ENCODE results near the gene ACP2.

Gene ACP2

DNA sequence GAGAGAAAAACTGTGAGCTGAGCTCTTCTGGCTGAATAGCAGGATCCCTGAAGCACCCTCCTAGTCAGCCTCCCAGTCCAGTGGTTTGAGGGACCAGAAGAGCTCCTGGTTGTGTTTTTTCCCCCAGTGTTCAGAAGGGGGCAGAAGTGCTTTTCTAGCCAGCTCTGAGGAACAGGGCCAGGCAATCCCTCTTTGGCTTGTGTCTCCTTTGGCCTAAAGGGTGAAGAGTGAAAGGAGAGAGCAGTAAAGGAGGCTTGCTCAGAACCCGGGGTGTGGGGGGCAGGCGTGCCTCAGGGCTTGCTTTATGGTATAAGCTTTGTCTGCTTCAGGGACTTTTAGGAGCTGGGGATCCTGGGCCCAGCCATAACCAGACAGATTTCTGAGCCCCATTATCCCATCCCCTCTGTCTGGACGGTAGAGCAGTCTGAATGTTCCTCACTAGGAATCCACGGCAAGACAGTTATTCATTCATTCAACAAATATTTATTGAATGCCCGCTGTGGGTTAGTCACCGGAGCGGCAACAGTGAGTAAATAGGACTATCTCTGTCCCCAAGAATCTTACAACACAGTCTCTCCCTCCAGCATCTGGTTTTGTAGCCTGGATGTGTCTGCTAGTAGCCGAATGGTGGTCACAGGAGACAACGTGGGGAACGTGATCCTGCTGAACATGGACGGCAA is 14.5 kb downstream of the ACP2 start:
- H4K20me1 ChIP-seq = no peaks in the 10 kb centered on the region
- no peak overlapping the region for H3K27ac ChIP-seq
- H3K27me3 ChIP-seq = no peaks in the 10 kb centered on the region
- H3K9ac ChIP-seq = no peak overlapping the region
- no peak for TF ChIP-seq Cebpa-rat (IDR thresholded peaks at IDR 0.05)
- H3K36me3 ChIP-seq = peaks cover 96% of the 10 kb centered on the region
- H3K4me1 ChIP-seq = peaks cover 7% of the 10 kb centered on the region
- H3K4me2 ChIP-seq = no peak overlapping the region
- H3K4me3 ChIP-seq = no peak overlapping the region
- H3K9me3 ChIP-seq = no peaks in the 10 kb centered on the region

DNA sequence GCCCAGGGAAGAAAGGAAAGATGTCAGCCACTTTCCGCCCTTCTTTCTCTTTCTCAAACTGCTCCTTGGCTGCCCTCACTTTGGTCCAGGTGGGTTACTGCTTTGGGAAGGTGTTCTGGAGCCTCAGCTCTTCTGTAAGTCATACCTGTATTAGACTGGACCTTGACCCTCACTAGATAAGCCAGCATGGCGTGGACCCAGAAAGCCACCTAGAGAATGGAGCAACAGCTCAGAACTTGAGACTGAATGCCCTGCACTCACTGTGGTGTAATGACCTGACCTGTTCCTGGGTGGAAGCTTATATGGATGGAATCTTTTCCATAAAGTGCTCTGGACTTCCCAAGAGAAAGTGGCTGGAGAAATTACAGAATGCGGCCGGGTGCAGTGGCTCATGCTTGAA is 15.6 kb downstream of the ACP2 start:
- Histone ChIP-seq H3K27ac (no peak overlapping the region), H3K9me3 (no peaks in the 10 kb centered on the region), H3K4me1 (no peaks in the 10 kb centered on the region), H3K4me3 (no peak overlapping the region), H3K27me3 (no peaks in the 10 kb centered on the region), H3K36me3 (peaks cover 96% of the 10 kb centered on the region), H4K20me1 (no peaks in the 10 kb centered on the region), H3K9ac (no peak overlapping the region), H3K4me2 (no peak overlapping the region)
- no peak for TF ChIP-seq Cebpa-rat (IDR thresholded peaks at IDR 0.05)

DNA sequence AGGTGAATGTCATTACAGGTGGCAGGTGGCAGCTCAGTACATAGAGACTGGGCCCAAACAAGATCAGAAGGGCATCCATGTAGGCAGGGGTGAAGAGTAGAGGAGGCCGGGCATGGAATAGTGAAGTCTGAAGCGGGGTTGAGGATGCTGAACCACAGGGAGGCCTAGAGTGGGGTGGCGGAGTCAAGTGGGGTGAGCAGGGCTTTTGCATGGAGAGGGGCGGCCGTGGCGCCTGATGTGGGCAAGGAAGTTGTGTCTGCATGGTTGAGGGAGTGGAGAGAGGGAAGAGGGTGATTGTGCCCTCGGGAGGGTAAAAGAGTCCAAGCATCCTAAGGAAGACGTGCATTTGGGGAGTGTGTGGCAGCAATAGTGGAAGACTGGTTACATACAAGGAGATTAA is 19.5 kb downstream of the ACP2 start:
- H3K27ac ChIP-seq = no peak overlapping the region
- no peaks in the 10 kb centered on the region for H3K27me3 ChIP-seq
- no peaks in the 10 kb centered on the region for H3K4me1 ChIP-seq
- TF ChIP-seq Cebpa-rat (IDR thresholded peaks at IDR 0.05) = no peak
- no peak overlapping the region for H3K4me3 ChIP-seq
- peaks cover 94% of the 10 kb centered on the region for H3K36me3 ChIP-seq
- no peak overlapping the region for H3K4me2 ChIP-seq
- no peak overlapping the region for H3K9ac ChIP-seq
- H3K9me3 ChIP-seq = no peaks in the 10 kb centered on the region
- H4K20me1 ChIP-seq = 0 out of 2 replicates have a peak, but pooled peaks cover 5% of the 10 kb centered on the region

DNA sequence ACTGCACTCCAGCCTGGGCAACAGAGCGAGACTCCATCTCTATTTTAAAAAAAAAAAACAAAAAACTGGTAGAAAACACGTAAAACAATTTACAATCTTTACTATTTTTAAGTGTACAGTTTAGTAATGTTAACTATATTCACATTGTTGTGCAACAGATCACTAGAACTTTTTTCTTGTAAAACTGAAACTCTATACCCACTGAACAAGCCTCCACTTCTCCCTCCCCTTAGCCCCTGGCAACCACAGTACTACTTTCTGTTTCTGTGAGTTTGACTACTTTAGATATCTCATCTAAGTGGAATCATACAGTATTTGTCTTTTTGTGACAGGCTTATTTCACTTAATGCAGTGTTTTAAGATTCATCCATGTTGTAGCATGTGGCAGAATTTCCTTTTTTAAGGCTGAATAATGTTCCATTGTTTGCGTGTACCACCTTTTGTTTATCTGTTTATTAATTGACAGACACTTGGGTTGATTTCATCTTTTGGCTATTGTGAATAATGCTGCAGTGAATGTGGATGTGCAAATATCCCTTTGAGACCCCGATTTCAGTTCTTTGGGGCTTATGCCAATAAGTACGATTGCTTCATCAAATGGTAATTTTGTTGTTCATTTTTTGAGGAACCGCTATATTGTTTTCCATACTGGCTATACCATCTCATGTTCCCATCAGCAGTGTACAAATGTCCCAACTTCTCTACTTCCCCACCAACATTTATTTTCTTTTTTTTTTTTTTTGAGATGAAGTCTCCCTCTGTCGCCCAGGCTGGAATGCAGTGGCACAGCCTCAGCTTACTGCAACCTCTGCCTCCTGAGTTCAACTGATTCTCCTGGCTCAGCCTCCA is 22.8 kb downstream of the ACP2 start:
- H3K4me1 ChIP-seq = no peaks in the 10 kb centered on the region
- no peak overlapping the region for H3K4me3 ChIP-seq
- TF ChIP-seq Cebpa-rat (IDR thresholded peaks at IDR 0.05) = no peak
- H3K9me3 ChIP-seq = no peaks in the 10 kb centered on the region
- no peaks in the 10 kb centered on the region for H3K27me3 ChIP-seq
- H3K27ac ChIP-seq = no peak overlapping the region
- peaks cover 96% of the 10 kb centered on the region for H3K36me3 ChIP-seq
- no peak overlapping the region for H3K9ac ChIP-seq
- H4K20me1 ChIP-seq = 0 out of 2 replicates have a peak, but pooled peaks cover 5% of the 10 kb centered on the region
- H3K4me2 ChIP-seq = no peak overlapping the region

DNA sequence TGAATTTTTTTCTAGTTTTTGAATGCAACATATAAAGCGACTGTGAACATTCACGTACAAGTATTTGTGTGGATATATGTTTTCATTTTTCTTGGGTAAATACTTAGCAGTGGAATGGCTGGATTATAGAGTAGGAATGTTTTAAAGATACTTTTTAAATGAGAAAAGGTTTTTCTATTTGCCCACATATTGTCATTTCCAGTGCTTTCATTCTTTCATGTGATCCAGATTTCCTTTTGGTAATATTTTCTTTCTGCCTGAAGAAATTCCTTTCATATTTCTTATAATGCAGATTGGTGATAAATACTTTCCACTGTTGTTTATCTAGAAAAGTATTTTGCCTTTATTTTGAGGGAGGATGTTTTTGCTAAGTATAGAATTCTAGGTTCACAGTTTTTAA is 25.9 kb downstream of the ACP2 start:
- Histone ChIP-seq H3K4me2 (no peak overlapping the region), H4K20me1 (0 out of 2 replicates have a peak, but pooled peaks cover 5% of the 10 kb centered on the region), H3K27me3 (no peaks in the 10 kb centered on the region), H3K36me3 (peaks cover 95% of the 10 kb centered on the region), H3K9ac (no peak overlapping the region), H3K4me3 (no peak overlapping the region), H3K27ac (no peak overlapping the region), H3K9me3 (no peaks in the 10 kb centered on the region), H3K4me1 (peaks cover 17% of the 10 kb centered on the region)
- TF ChIP-seq Cebpa-rat (IDR thresholded peaks at IDR 0.05) = no peak

DNA sequence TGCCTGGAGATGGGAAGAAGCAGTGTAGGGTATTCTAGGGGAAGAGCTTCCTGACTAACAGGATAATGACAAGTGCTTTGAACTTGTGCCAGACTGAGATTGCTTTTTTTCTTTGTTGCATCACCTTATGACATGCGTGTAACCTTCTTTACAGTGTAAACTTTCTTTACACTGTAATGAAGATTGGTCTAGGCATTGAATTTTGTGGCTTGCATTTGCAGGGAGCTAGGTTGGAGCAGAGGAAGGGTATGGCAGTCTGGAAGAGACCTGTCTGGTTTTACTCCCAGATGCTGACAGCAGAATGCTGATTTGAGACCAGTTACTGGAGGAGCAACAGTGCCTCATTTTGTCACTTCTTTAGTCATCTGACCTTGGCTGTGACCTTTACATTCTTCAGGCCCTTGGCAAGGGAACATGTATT is 28.2 kb downstream of the ACP2 start:
- H3K27ac ChIP-seq = no peak overlapping the region
- H3K4me1 ChIP-seq = peaks cover 32% of the 10 kb centered on the region
- H4K20me1 ChIP-seq = no peaks in the 10 kb centered on the region
- no peaks in the 10 kb centered on the region for H3K27me3 ChIP-seq
- H3K4me3 ChIP-seq = no peak overlapping the region
- H3K9me3 ChIP-seq = no peaks in the 10 kb centered on the region
- no peak overlapping the region for H3K4me2 ChIP-seq
- TF ChIP-seq Cebpa-rat (IDR thresholded peaks at IDR 0.05) = no peak
- no peak overlapping the region for H3K9ac ChIP-seq
- H3K36me3 ChIP-seq = peaks cover 76% of the 10 kb centered on the region

DNA sequence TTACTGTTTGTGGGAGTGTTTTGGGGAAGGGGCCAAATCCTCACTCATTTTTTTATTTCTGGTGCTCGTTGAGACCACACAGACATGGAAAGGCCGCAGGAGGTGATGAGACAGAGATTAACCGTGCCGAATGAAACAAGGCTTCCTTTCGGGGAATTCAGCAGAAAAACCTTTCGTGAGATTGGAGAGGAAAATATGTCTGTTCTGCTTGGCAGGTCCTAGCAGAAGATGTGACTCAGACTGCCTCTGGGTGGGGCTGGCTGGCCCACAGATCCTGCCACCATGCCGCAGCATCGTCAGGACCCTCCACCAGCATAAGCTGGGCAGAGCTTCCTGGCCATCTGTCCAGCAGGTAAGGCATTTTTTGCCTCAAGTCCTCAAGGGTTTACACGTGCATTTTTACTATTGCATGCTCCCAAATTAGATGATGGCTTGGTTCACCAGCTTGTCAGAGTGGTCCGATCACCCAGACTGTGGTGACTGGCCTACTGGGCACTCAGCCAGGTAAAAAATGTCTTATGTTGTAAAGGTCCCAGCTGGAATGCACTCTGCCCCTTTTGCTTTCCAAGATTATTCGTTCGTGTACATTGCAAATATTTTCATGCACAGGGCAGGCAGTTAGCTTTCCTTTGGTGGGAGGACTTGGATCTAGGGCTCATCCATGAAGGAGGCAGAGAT is 32.4 kb downstream of the ACP2 start:
- TF ChIP-seq Cebpa-rat (IDR thresholded peaks at IDR 0.05) = no peak
- H3K4me3 ChIP-seq = peak overlapping the region; percentile 78
- H3K36me3 ChIP-seq = peaks cover 38% of the 10 kb centered on the region
- H3K27ac ChIP-seq = peak overlapping the region; percentile 91
- peaks cover 41% of the 10 kb centered on the region for H3K4me1 ChIP-seq
- H3K27me3 ChIP-seq = no peaks in the 10 kb centered on the region
- H4K20me1 ChIP-seq = no peaks in the 10 kb centered on the region
- H3K9me3 ChIP-seq = no peaks in the 10 kb centered on the region
- H3K4me2 ChIP-seq = peak overlapping the region; percentile 97
- H3K9ac ChIP-seq = peak overlapping the region; percentile 86

DNA sequence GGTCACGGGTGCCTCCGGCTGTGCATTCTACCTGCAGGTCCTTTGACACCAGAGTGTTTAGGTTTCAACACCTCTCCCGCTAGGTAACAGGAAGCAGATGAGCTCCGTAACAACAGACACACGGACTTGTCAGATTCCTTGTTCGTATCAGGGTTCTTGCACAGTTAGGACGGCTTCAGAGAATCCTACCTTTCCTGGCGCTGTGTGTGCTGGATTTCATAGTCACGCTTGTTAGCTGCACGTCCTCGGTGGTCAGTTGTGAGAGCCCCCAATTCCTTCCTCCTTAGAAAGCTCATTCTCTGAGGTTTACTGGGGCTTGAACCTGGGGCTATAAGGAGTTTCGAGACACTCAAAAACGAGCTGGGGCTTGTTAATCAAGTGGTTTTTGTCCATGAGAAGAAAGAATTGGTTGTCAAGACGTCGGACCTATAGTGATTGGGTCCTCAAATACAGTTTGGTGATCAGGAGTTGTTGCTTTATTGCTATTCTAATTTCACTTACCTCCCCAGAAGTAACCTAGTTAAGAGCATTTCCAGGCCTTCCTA is 33.2 kb downstream of the ACP2 start:
- Histone ChIP-seq H3K27me3 (no peaks in the 10 kb centered on the region), H3K9me3 (no peaks in the 10 kb centered on the region), H3K4me3 (peak overlapping the region; percentile 78), H3K36me3 (peaks cover 30% of the 10 kb centered on the region), H3K4me2 (peak overlapping the region; percentile 97), H3K27ac (peak overlapping the region; percentile 91), H3K4me1 (peaks cover 41% of the 10 kb centered on the region), H3K9ac (peak overlapping the region; percentile 86), H4K20me1 (no peaks in the 10 kb centered on the region)
- TF ChIP-seq Cebpa-rat (IDR thresholded peaks at IDR 0.05) = no peak

DNA sequence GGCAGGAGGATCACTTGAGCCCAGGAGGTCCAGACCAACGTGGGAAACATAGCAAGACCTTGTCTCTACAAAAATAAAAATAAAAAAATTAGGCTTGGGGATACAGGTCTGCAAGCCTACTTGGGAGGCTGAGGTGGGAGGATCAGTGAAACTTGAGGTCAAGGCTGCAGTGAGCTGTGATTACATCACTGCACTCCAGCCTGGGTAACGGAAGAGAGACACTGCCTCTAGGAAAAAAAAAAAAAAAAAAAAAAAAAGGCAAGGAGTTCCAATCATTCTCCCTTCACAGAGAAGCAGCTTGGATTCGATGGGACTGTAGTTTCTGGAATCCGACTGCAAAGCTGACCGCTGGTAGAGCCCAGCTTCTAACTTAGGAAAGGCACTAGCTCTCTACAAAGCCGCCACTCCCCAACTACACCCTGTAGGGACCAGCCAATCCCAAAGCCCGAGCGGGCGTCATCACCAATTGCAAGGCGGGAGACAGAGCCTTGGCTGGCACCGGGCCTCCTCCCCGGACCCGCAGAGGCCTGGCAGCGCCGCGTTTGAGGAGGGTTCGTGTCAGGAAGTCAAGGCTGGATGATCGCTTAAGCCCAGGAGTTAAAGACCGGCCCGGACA is 34.6 kb downstream of the ACP2 start:
- Histone ChIP-seq H3K27ac (peak overlapping the region; percentile 91), H3K4me1 (peaks cover 37% of the 10 kb centered on the region), H4K20me1 (no peaks in the 10 kb centered on the region), H3K9ac (peak overlapping the region; percentile 86), H3K9me3 (no peaks in the 10 kb centered on the region), H3K27me3 (no peaks in the 10 kb centered on the region), H3K4me2 (peak overlapping the region; percentile 97), H3K36me3 (peaks cover 16% of the 10 kb centered on the region), H3K4me3 (peak overlapping the region; percentile 78)
- peak; percentile 37; the same call in 1 of the 2 replicates for TF ChIP-seq Cebpa-rat (IDR thresholded peaks at IDR 0.05)
